Frontal cortex (tissue), 4 donors: ENCODE measurements around the gene TUBA3E. TPM values are rescaled to one million over a fixed set of nuclear protein-coding genes. Genes with fewer than 3 reads are reported as not detected.
"Not testable (repeated sequence)": the region's sequence is repeated elsewhere in the genome, so short reads cannot be mapped to it uniquely, and the experiment has no call there.

Source experiments
- DNase-seq, 2 donors: peaks; one replicate each; pipeline ENCODE4 v3.0.0; 2012; ENCODE audit warnings: low spot score in 2 of 2
- FAIRE-seq: peaks from 2 replicates; lab custom pipeline; 2012; peaks lifted over from hg19 to GRCh38; lab: Jason Lieb, UNC
- total RNA-seq: library from RNA; depleted of rRNA; stranded (reverse); fragments of >200 nt; gene quantifications from one replicate; pipeline ENCODE4 v1.2.3, GENCODE V29; 2014
- donor health status: control.
- donor health status: control.
- donor health status: control.

TUBA3E gene
- total RNA-seq, 1 donor from 2014 or later: not detected

GRCh38 chr2:130169163-130169562 lies 29.1 kb downstream of the TUBA3E start:
- not testable (repeated sequence) for FAIRE-seq, DNase-seq

GRCh38 chr2:130166611-130167010 lies 31.6 kb downstream of the TUBA3E start:
- not testable (repeated sequence) for FAIRE-seq, DNase-seq

GRCh38 chr2:130165293-130166016 lies 32.8 kb downstream of the TUBA3E start:
- DNase-seq (no peak), FAIRE-seq (no peak)

- FAIRE-seq (no peak), DNase-seq (no peak)
These were observed 35.3 kb downstream of the TUBA3E start for GRCh38 chr2:130162968-130163367.

GRCh38 chr2:130162486-130162885 lies 35.8 kb downstream of the TUBA3E start:
- DNase-seq, FAIRE-seq: not testable (repeated sequence)

- not testable (repeated sequence) for DNase-seq, FAIRE-seq
These were observed 37.2 kb downstream of the TUBA3E start for GRCh38 chr2:130160838-130161705.

GRCh38 chr2:130160131-130160530 lies 38.1 kb downstream of the TUBA3E start:
- FAIRE-seq: no peak
- DNase-seq: no peak

GRCh38 chr2:130159376-130159775 lies 38.9 kb downstream of the TUBA3E start:
- not testable (repeated sequence) for FAIRE-seq, DNase-seq

- FAIRE-seq (no peak), DNase-seq (no peak)
These were observed 39.6 kb downstream of the TUBA3E start for GRCh38 chr2:130158631-130159030.

- not testable (repeated sequence) for DNase-seq, FAIRE-seq
These were observed 40.3 kb downstream of the TUBA3E start for GRCh38 chr2:130157825-130158514.

GRCh38 chr2:130157354-130157753 lies 40.9 kb downstream of the TUBA3E start:
- not testable (repeated sequence) for FAIRE-seq, DNase-seq

- FAIRE-seq (no peak), DNase-seq (no peak)
These were observed 41.6 kb downstream of the TUBA3E start for GRCh38 chr2:130156624-130157004.

- FAIRE-seq: not testable (repeated sequence)
- DNase-seq: peak in 1 of 2 donors; percentile 42
These were observed 42.1 kb downstream of the TUBA3E start for GRCh38 chr2:130155956-130156623.

- no peak for DNase-seq
- no peak for FAIRE-seq
These were observed 43.2 kb downstream of the TUBA3E start for GRCh38 chr2:130154773-130155765.

- not testable (repeated sequence) for DNase-seq, FAIRE-seq
These were observed 43.8 kb downstream of the TUBA3E start for GRCh38 chr2:130154423-130154770.

GRCh38 chr2:130153721-130154422 lies 44.4 kb downstream of the TUBA3E start:
- FAIRE-seq, DNase-seq: not testable (repeated sequence)

- DNase-seq: no peak
- FAIRE-seq: no peak
These were observed 45.2 kb downstream of the TUBA3E start for GRCh38 chr2:130152816-130153595.
